ENCODE results near the gene TTC36. TPM values are rescaled to one million over a fixed set of nuclear protein-coding genes. Genes with fewer than 3 reads are reported as not detected.

TTC36 gene, protein sequence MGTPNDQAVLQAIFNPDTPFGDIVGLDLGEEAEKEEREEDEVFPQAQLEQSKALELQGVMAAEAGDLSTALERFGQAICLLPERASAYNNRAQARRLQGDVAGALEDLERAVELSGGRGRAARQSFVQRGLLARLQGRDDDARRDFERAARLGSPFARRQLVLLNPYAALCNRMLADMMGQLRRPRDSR
- not detected in 2 replicates for total RNA-seq (2011; cell fraction: chromatin; rRNA removed; ENCODE audit: low replicate concordance)
- 0.66 and 0.83 TPM in 2 replicates for total RNA-seq (2011; cell fraction: nucleolus; rRNA removed)
- not detected in 2 replicates for total RNA-seq (2011; cell fraction: nucleoplasm; rRNA removed)
- total RNA-seq (2014; rRNA removed) = 0.78 TPM in 1 of 2 replicates, not detected in the other
- not detected in 2 replicates for total RNA-seq (2014; rRNA removed; fragmentation: Illumina TruSeq; extraction: Trizol)
- not detected in 2 replicates for total RNA-seq (2015; rRNA removed; fragmentation: Illumina TruSeq; extraction: Trizol)
- total RNA-seq (2021) = 0.22 and 0.36 TPM in 2 replicates
- not detected in 2 replicates for polyA plus RNA-seq (2011; rRNA removed)
- polyA plus RNA-seq (2011; cell fraction: cytosol; rRNA removed) = 0.06 TPM in 1 of 2 replicates, not detected in the other
- 0.18 and 0.53 TPM in 2 replicates for polyA plus RNA-seq (2011; cell fraction: nucleus; rRNA removed)
- polyA plus RNA-seq (2012) = 0.14 and 0.15 TPM in 2 replicates
- polyA plus RNA-seq (2014; fragmentation: Illumina TruSeq; extraction: Trizol) = not detected in 2 replicates
- not detected for polyA plus RNA-seq (2014; fragmentation: Nextera tagmentation; extraction: Ambion mirVana)
- 0.23 and 0.59 TPM in 2 replicates for polyA plus RNA-seq (2014; rRNA removed)
- not detected in 2 replicates for polyA minus RNA-seq (2011; rRNA and poly(A)+ RNA removed)
- polyA minus RNA-seq (2011; cell fraction: cytosol; rRNA and poly(A)+ RNA removed) = not detected in 2 replicates
- polyA minus RNA-seq (2011; cell fraction: nucleus; rRNA and poly(A)+ RNA removed) = 0.27 and 0.78 TPM in 2 replicates
- percentile 52 among the genes with signal in this experiment for Bru-seq, nascent RNA
- percentile 40 among the genes with signal in this experiment for BruChase-seq, experiment 1, labeled RNA remaining after a 2-hour chase
- percentile 44 among the genes with signal in this experiment for BruChase-seq, experiment 2, labeled RNA remaining after a 6-hour chase
- long read RNA-seq, experiment 1 = 0 reads
- long read RNA-seq, experiment 2 = 0 reads
- long read RNA-seq, experiment 3 = 0 reads

- FAIRE-seq (no peak), DNase-seq (ENCODE audit: extremely low read depth in 1 of 4, low spot score in 3 of 4) (peak in 1 of 4 experiments; percentile 23), ATAC-seq (no peak)
- H3K27me3 ChIP-seq (ENCODE audit: control insufficient read depth in 2 of 2, insufficient read depth in 2 of 2, low read length in 2 of 2) = no peaks in the 10 kb centered on the region
- H3K4me2 ChIP-seq (ENCODE audit: insufficient read depth, low read length) = no peak within 1 kb of the TSS
- TF ChIP-seq POLR2A (conservative IDR thresholded peaks at IDR 0.05) (0 out of 2 replicates have a peak, but pooled peaks have one; percentile 27), POLR2AphosphoS2 (IDR thresholded peaks at IDR 0.05; ENCODE audit: low read length) (0 out of 2 replicates have a peak, but pooled peaks have one; percentile 59), LARP7 (IDR thresholded peaks at IDR 0.05) (no peak)
- intact Hi-C loops (cut with micrococcal nuclease) = no loop called here
- no peak within 1 kb of the TSS for H3K27ac ChIP-seq (ENCODE audit: extremely low read depth, low read depth, low read length)
- peaks cover 31% of the 10 kb centered on the region for H3K36me3 ChIP-seq (ENCODE audit: control insufficient read depth, insufficient read depth, low read length)
- no peaks in the 10 kb centered on the region for H3K9me3 ChIP-seq (replicated peaks; ENCODE audit: control insufficient read depth, insufficient read depth, low read depth, low read length)
- no peaks in the 10 kb centered on the region for H3K9me1 ChIP-seq (ENCODE audit: control insufficient read depth, insufficient read depth, low read length)
- H4K20me1 ChIP-seq (replicated peaks; ENCODE audit: control insufficient read depth, insufficient read depth, low read length) = no peaks in the 10 kb centered on the region; the same call in 1 of the 2 replicates
- no peaks in the 10 kb centered on the region; the same call in 2 of the 3 replicates for H3K79me2 ChIP-seq (ENCODE audit: control insufficient read depth, insufficient read depth, low read length)
- CTCF ChIA-PET (ENCODE audit: low intra/inter-chr PET ratio) = no interaction called here
- H3K4me3 ChIP-seq = no peak within 1 kb of the TSS
- in situ Hi-C loops (cut with MboI) = no loop called here
- peaks cover 9 to 31% of the 10 kb centered on the region in 2 experiments; a peak in 4 of 5 replicates for H3K4me1 ChIP-seq (replicated peaks in 1 of 2; ENCODE audit: control insufficient read depth in 2 of 2, insufficient read depth in 2 of 2, low read length in 2 of 2)
- BruUV-seq (replicated peaks) = no TSS peak
- no peak within 1 kb of the TSS for H3K9ac ChIP-seq (ENCODE audit: insufficient read depth in 1 of 2, low read depth in 2 of 2, low read length in 2 of 2)
- POLR2A ChIA-PET = interaction anchor here (1.2 to 1.7 kb wide), 2 partner anchors 13 to 129 kb away, joined by 3 to 7 read pairs; no protein-coding TSS in a partner anchor
- no peak within 1 kb of the TSS for H2AFZ ChIP-seq (ENCODE audit: low read depth, low read length)
- 22% methylated on average over 2 of the region's 3 CpGs for WGBS (ENCODE audit: insufficient coverage, low coverage, missing lambda C conversion rate)
Observed at GRCh38 chr11:118527109-118527508, at the start of gene TTC36. TTC36 (plus strand) TSS chr11:118527474; CDS start chr11:118527495, 21 bp downstream.
